HepG2 (cell line): ENCODE results near the gene MAP2K1. TPM values are rescaled to one million over a fixed set of nuclear protein-coding genes. Genes with fewer than 3 reads are reported as not detected.
A peak's percentile ranks its signal among the peaks of the same experiment; 100 is the strongest.

Experiments
- ATAC-seq: fragments of 200-7000 bp; cut with Tn5 transposase; 3 replicates; pipeline ENCODE4 v1.9.1; 2020; ENCODE audit warnings: mild to moderate bottlenecking, moderate library complexity
- BruUV-seq: library from RNA; stranded (reverse); fragments of 400-500 nt; replicated peaks from 2 replicates; lab custom pipeline; 2021; lab: Mats Ljungman, UMichigan
- CTCF ChIA-PET: fragments of 300-600 bp; formaldehyde crosslinking; extraction: SDS; loops from one replicate; lab custom pipeline; 2021; ENCODE audit warnings: low total read pairs, inconsistent platforms, low intra/inter-chr PET ratio; lab: Yijun Ruan, JAX
- POLR2A ChIA-PET: fragments of 350-600 bp; sonication (Branson Sonifier 250); formaldehyde crosslinking; loops from one replicate; lab custom pipeline; 2020; ENCODE audit warnings: antibody characterized with exemption, inconsistent platforms; lab: Yijun Ruan, JAX
- DNase-seq: peaks from one replicate; pipeline ENCODE4 v3.0.0-alpha.2; 2015; ENCODE audit warnings: low spot score
- FAIRE-seq: peaks from 3 replicates; lab custom pipeline; 2011; peaks lifted over from hg19 to GRCh38; lab: Jason Lieb, UNC
- H2AFZ ChIP-seq: one replicate; pipeline ENCODE4 v1.6.1; 2011; ENCODE audit warnings: low read length, inconsistent platforms
- H3K27ac ChIP-seq: fragments of 300-600 bp; 3 replicates; pipeline ENCODE4 v1.8.0; 2011; ENCODE audit warnings: mixed run types, mild to moderate bottlenecking, mixed read lengths, low read length, inconsistent platforms; ENCODE audit not compliant: insufficient read depth; ENCODE audit errors: extremely low read length
- H3K27me3 ChIP-seq, 2 experiments: fragments of 200-600 bp in 1 of 2; 2 replicates in 1 of 2; 3 replicates in 1 of 2; pipeline versions ENCODE4 v1.6.0 to v1.8.0; 2011; ENCODE audit warnings: low read length in 2 of 2, mild to moderate bottlenecking in 2 of 2, moderate library complexity in 2 of 2, inconsistent platforms in 1 of 2; ENCODE audit not compliant: insufficient read depth in 2 of 2, control insufficient read depth in 1 of 2
- H3K36me3 ChIP-seq, 2 experiments: fragments of 200-600 bp in 1 of 2; replicated peaks in 1 of 2; 2 replicates in 1 of 2; 3 replicates in 1 of 2; pipeline versions ENCODE4 v1.5.1 to v1.8.0; 2011; ENCODE audit warnings: low read length in 2 of 2, inconsistent platforms in 1 of 2; ENCODE audit not compliant: insufficient read depth in 2 of 2, control insufficient read depth in 1 of 2
- H3K4me1 ChIP-seq: 2 replicates; pipeline ENCODE4 v1.5.1; 2012; ENCODE audit warnings: low read length, inconsistent platforms; ENCODE audit not compliant: insufficient read depth
- H3K4me2 ChIP-seq: 2 replicates; pipeline ENCODE4 v1.6.0; 2011; ENCODE audit warnings: low read depth, low read length, inconsistent platforms
- H3K4me3 ChIP-seq, 3 experiments: fragments of 200-600 bp in 1 of 3; sonication (generic), shearing (Covaris generic) in 1 of 3; replicated peaks in 1 of 3; 2 replicates each; pipeline ENCODE4 v1.5.1; 2011 to 2016; ENCODE audit warnings: low read length in 3 of 3, inconsistent platforms in 2 of 3, low read depth in 2 of 3, mild to moderate bottlenecking in 2 of 3, control low read depth in 1 of 3, mixed read lengths in 1 of 3; ENCODE audit not compliant: insufficient read depth in 1 of 3
- H3K79me2 ChIP-seq: one replicate; pipeline ENCODE4 v1.6.1; 2011; ENCODE audit warnings: low read length, inconsistent platforms; ENCODE audit not compliant: insufficient read depth
- H3K9ac ChIP-seq: 2 replicates; pipeline ENCODE4 v1.6.0; 2011; ENCODE audit warnings: mild to moderate bottlenecking, low read depth, low read length, inconsistent platforms; ENCODE audit not compliant: insufficient read depth
- H3K9me3 ChIP-seq: 2 replicates; pipeline ENCODE4 v1.5.1; 2012; ENCODE audit warnings: mild to moderate bottlenecking, low read length
- H4K20me1 ChIP-seq: 2 replicates; pipeline ENCODE4 v1.6.0; 2011; ENCODE audit warnings: inconsistent platforms, mild to moderate bottlenecking, low read length, moderate library complexity; ENCODE audit not compliant: insufficient read depth
- ATAD3A ChIP-seq: sonication (generic); formaldehyde crosslinking; IDR thresholded peaks from 2 replicates; pipeline ENCODE4 v1.4.0; 2020; ENCODE audit warnings: missing genetic modification reagents
- CAMTA2 ChIP-seq: sonication (generic); formaldehyde crosslinking; IDR thresholded peaks from 2 replicates; pipeline ENCODE4 v1.4.0; 2020; ENCODE audit warnings: mild to moderate bottlenecking, missing genetic modification reagents, borderline replicate concordance
- FOSL2 ChIP-seq: sonication (generic); formaldehyde crosslinking; IDR thresholded peaks from 2 replicates; pipeline ENCODE4 v1.4.0; 2020; ENCODE audit warnings: missing genetic modification reagents
- RBFOX2 ChIP-seq: fragments of 200-400 bp; formaldehyde crosslinking; IDR thresholded peaks from 2 replicates; pipeline ENCODE4 v1.6.1; 2017; ENCODE audit warnings: low read depth, mild to moderate bottlenecking, low read length
- SAP130 ChIP-seq: IDR thresholded peaks from 2 replicates; pipeline ENCODE4 v1.6.1; 2016; ENCODE audit warnings: low read depth
- SNAPC5 ChIP-seq: sonication (generic); formaldehyde crosslinking; IDR thresholded peaks from 2 replicates; pipeline ENCODE4 v1.8.1; 2023; ENCODE audit warnings: mild to moderate bottlenecking, missing genetic modification reagents, borderline replicate concordance
- SPEN ChIP-seq: sonication (generic); formaldehyde crosslinking; IDR thresholded peaks from 2 replicates; pipeline ENCODE4 v1.5.1; 2020; ENCODE audit warnings: low read depth, mild to moderate bottlenecking, missing genetic modification reagents
- ZBTB20 ChIP-seq: sonication (generic); formaldehyde crosslinking; IDR thresholded peaks from 2 replicates; pipeline ENCODE4 v1.8.1; 2023; ENCODE audit warnings: missing genetic modification reagents, low read depth, mild to moderate bottlenecking, borderline replicate concordance
- ZBTB46 ChIP-seq: sonication (generic); formaldehyde crosslinking; IDR thresholded peaks from 2 replicates; pipeline ENCODE4 v1.4.0; 2020; ENCODE audit warnings: mild to moderate bottlenecking, missing genetic modification reagents, borderline replicate concordance
- ZNF672 ChIP-seq: sonication (generic); formaldehyde crosslinking; IDR thresholded peaks from 2 replicates; pipeline ENCODE4 v1.8.1; 2022; ENCODE audit warnings: missing genetic modification reagents
- WGBS: methylation state at CpG from one replicate; pipeline ENCODE4 v1.1.6; 2017; ENCODE audit warnings: low lambda C conversion rate; 5-methylcytosine and 5-hydroxymethylcytosine counted together
- in situ Hi-C: cut with HindIII; loops from 2 replicates; pipeline ENCODE4 v1.10.0; 2017; ENCODE audit warnings: low pct_unique_long_range_greater_than_20kb; ENCODE audit not compliant: extremely low pct_ligation_motif_present
- intact Hi-C: fragments of 100-400 bp; cut with micrococcal nuclease; formaldehyde crosslinking; loops from one replicate; pipeline ENCODE4 v1.10.0; 2022; ENCODE audit not compliant: unreplicated experiment
- polyA plus RNA-seq, 8 experiments: library from polyadenylated mRNA; depleted of rRNA in 3 of 8; stranded (reverse) in 7 of 8; unstranded in 1 of 8; fragments of >200 nt; fragmentation: Illumina TruSeq in 4 of 8; extraction: Trizol in 4 of 8; gene quantifications; 2 replicates each; pipeline versions ENCODE4 v1.2.1 to v1.2.3, GENCODE V29; 2011 to 2016; ENCODE audit warnings: low read depth in 4 of 8, missing spikeins in 1 of 8, mixed read lengths in 1 of 8; ENCODE audit not compliant: insufficient read depth in 1 of 8
- total RNA-seq, 5 experiments: library from RNA; depleted of rRNA; stranded (reverse); fragments of >200 nt; fragmentation: Illumina TruSeq; extraction: Trizol; gene quantifications; 2 replicates each; pipeline ENCODE4 v1.2.3, GENCODE V29; 2016; ENCODE audit warnings: low read depth in 1 of 5

The MAP2K1 gene
- total and polyA plus RNA-seq, 2 of the 13 experiments (the other 11 are each of a cell fraction or from before 2014, with no cell fraction given): 24.1 to 49.2 TPM

- Histone ChIP-seq H3K4me3 (no peak overlapping the region), H3K79me2 (peaks cover 70% of the 10 kb centered on the region), H3K9ac (no peak overlapping the region), H3K9me3 (no peaks in the 10 kb centered on the region), H3K27me3 (no peaks in the 10 kb centered on the region; a peak in 1 of 5 replicates), H3K27ac (no peak overlapping the region), H3K36me3 (peaks cover 2 to 10% of the 10 kb centered on the region in 2 experiments; a peak in 4 of 5 replicates), H4K20me1 (peaks cover 24% of the 10 kb centered on the region), H3K4me1 (peaks cover 65% of the 10 kb centered on the region), H2AFZ (no peak overlapping the region), H3K4me2 (peak overlapping the region; percentile 94)
- DNase-seq (no peak), ATAC-seq (no peak), FAIRE-seq (no peak)
- TF ChIP-seq FOSL2 (CRISPR knock-in tag) (no peak), ZNF672 (CRISPR knock-in tag) (no peak)
- in situ Hi-C loops (loop anchor here (25.0 kb wide), 1 partner anchor 98 kb away; the partner anchor contains the start of gene SNAPC5), intact Hi-C loops (loop anchor here (10.0 kb wide), 1 partner anchor 94 kb away; the partner anchor contains the start of gene DIS3L)
- POLR2A ChIA-PET: interaction anchor here (1.9 to 4.9 kb wide), 2 partner anchors 108 to 116 kb away, joined by 9 to 38 read pairs; partner anchors contain the start of genes RPL4, SNAPC5 and ZWILCH
- WGBS: 88% methylated on average over 14 of the region's 14 CpGs
- no TSS peak for BruUV-seq
- CTCF ChIA-PET: no interaction called here
These were observed 2.6 kb downstream of the MAP2K1 start for GRCh38 chr15:66389098-66389858.

- ChIA-PET POLR2A (no interaction called here), CTCF (no interaction called here)
- TF ChIP-seq ATAD3A (CRISPR knock-in tag): no peak
- no peak for TF ChIP-seq CAMTA2 (CRISPR knock-in tag)
- no peak for TF ChIP-seq SPEN (CRISPR knock-in tag)
- TF ChIP-seq RBFOX2: no peak
- TF ChIP-seq FOSL2 (CRISPR knock-in tag): peak; percentile 76
- TF ChIP-seq ZBTB20 (CRISPR knock-in tag): no peak
- no peak for TF ChIP-seq SNAPC5 (CRISPR knock-in tag)
- no peak for TF ChIP-seq ZBTB46 (CRISPR knock-in tag)
- TF ChIP-seq SAP130 (CRISPR knock-in tag): 0 out of 2 replicates have a peak, but pooled peaks have one; percentile 4
- intact Hi-C loops (loop anchor here (10.0 kb wide), 1 partner anchor 95 kb away; the partner anchor contains the start of gene DIS3L), in situ Hi-C loops (loop anchor here (25.0 kb wide), 1 partner anchor 97 kb away; the partner anchor contains the start of gene SNAPC5)
- peaks cover 76% of the 10 kb centered on the region for H3K79me2 ChIP-seq
- no TSS peak for BruUV-seq
- H3K36me3 ChIP-seq: peaks cover 3 to 14% of the 10 kb centered on the region in 2 experiments
- no peaks in the 10 kb centered on the region for H3K9me3 ChIP-seq
- peaks cover 64% of the 10 kb centered on the region for H3K4me1 ChIP-seq
- ATAC-seq (no peak), DNase-seq (no peak), FAIRE-seq (no peak)
- H4K20me1 ChIP-seq: peaks cover 28% of the 10 kb centered on the region
- no peak overlapping the region for H3K27ac ChIP-seq
- H2AFZ ChIP-seq: no peak overlapping the region
- H3K9ac ChIP-seq: 0 out of 2 replicates have a peak overlapping the region, but pooled peaks have one; percentile 21
- peak overlapping the region; percentile 24 for H3K4me2 ChIP-seq
- no peak overlapping the region for H3K4me3 ChIP-seq
- no peaks in the 10 kb centered on the region; a peak in 1 of 5 replicates for H3K27me3 ChIP-seq
These were observed 3.2 kb downstream of the MAP2K1 start for GRCh38 chr15:66389859-66390381.
